Measurements from ENCODE around the gene IGSF3.
"Not testable (repeated sequence)": the region's sequence is repeated elsewhere in the genome, so short reads cannot be mapped to it uniquely, and the experiment has no call there.

The IGSF3 gene

DNA sequence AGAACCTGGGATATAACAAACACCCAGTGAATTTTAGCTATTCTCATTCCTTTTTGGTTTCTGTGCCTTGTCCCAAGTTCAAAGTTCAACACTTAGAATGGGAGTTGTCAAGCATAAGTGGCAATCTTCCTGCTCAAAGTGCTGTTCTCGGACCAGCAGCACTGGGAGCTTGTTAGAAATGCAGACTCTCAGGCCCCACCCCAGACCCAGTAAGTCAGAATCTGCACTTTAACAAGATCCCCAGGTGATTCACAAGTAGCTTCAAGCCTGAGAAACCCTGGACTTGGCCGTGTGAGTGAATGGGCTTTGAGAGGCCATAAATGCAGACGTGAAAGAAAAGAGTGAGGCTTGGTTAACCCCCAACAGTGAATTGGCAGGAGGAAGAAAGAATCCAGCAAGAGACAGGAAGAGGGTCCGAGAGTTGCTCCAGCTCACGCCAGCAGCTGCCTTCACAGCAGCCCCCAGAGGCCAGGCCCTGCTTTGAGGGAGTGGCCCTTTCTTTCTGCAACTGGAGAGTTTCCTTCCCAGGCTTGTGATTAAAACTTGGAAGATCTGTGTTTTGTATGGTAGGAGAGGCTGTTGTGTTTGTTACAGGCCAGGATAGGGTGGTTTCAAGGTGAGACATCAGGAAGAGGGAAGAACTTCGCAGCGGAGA lies 75.5 kb downstream of the IGSF3 start:
- not testable (repeated sequence) for H3K4me3 Mint-ChIP-seq; H3K36me3 Mint-ChIP-seq; ATAC-seq; DNase-seq (ENCODE audit: low spot score in 2 of 2); H3K9me3 Mint-ChIP-seq; H3K27ac Mint-ChIP-seq
- H3K4me1 Mint-ChIP-seq = peaks cover 23% of the 10 kb centered on the region

DNA sequence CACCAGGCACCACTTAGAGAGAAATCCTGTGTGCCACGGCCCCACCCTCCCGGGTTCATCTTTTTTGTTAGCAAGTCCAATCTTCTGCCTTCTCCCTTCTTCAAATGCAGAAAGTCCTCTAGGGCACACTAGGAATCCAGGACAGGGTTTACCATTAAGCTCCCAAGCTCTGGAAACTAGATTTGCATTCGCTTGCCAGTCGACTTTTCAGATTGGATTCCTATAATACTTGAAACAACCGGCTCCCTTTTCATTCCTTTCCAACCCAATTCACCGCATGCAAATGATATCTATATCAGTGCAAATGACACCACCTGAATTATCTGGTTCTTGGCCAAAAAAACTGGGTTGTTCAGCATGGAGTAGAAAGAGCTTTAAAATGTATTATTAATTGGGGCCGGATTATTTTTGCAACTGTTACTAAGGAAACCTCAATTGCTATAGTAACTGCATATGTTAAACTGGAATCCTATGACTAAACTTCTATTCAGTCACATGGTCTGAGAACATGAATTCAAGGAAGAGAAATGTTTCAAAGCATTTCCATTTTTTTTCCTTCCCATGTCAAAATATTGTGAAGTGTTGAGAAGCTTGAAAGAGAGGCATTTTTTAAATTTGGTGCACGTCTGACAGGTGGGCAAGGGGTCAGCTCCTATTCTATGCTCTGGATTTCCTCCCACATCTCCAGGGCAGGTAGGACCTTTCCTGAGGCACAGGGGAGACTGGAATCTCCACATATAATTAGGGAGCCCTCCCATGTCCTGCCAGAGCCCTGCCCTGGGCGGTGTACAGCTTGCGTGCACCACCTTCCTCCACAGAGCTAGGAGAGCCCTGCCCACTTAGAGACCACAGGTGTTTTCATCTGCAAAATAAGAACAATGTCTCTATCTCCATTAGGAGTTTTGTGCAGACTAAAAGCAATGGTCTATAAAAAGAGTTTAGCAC lies 76.3 kb downstream of the IGSF3 start:
- H3K36me3 Mint-ChIP-seq; H3K4me3 Mint-ChIP-seq; ATAC-seq; H3K9me3 Mint-ChIP-seq; DNase-seq (ENCODE audit: low spot score in 2 of 2); H3K27ac Mint-ChIP-seq: not testable (repeated sequence)
- peaks cover 21% of the 10 kb centered on the region for H3K4me1 Mint-ChIP-seq

DNA sequence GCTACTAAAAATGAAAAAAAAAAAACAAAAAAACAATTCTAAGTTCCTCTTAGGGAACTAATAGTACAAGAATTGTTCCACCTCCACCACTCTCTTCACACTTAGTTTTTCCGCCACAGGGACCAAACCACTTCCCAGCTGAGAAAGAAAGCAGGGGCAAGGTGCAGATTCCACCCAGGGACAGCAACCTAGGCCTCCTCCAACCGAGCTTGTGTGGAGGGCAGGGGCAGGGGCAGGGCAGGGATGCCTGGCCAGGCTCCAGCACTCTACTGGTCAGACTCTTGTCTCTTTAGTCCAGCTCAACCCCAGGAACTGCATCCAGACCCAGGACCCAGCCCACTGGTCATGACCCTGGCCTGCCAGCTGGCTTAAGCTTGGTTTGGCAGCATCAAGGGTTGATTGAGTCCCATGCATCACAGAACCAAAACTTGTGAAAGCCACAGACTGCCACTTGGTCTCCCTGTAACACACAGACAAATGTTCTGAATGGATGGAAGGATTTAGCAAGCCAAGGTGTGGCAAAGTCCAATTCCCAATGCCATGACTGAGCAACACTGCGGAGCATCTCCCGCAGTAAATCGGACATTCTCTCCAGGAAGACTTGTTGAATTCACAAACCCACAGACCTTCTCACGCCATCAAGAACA lies 77.1 kb downstream of the IGSF3 start:
- DNase-seq (ENCODE audit: low spot score in 2 of 2); ATAC-seq; H3K27ac Mint-ChIP-seq; H3K9me3 Mint-ChIP-seq; H3K36me3 Mint-ChIP-seq; H3K4me3 Mint-ChIP-seq: not testable (repeated sequence)
- H3K4me1 Mint-ChIP-seq = peaks cover 13% of the 10 kb centered on the region

DNA sequence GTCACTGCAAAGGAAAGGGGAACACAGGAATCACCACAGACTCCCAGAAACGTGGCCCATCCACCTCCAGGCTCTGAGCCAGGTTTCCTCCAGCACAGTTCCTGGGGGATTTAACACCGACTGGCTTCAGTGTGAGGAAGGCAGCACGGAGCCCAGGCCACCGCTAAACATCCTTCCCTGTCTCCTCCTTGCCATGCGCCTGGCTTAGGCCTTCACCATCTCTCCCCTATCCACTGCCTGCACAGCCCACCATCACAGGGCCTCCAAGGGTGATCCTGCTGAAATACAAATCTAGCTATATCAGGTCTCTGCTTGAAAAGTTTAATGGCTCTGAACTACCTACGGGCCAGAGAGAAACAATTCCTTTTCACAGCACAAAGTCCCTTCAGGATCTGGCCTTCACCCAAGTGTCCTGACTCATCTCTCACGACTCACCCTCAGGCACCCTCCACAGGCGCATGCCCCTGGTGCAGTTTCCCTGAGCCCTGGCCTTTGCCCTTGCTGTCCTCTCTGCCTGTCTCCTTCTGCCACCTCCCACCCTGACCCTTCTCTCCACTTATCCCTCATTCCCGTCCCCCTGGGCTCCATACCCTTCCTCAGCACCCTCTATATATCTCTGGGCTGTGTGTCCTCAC lies 78.3 kb downstream of the IGSF3 start:
- not testable (repeated sequence) for H3K9me3 Mint-ChIP-seq; H3K27ac Mint-ChIP-seq; DNase-seq (ENCODE audit: low spot score in 2 of 2); H3K4me3 Mint-ChIP-seq; H3K36me3 Mint-ChIP-seq
- peak; percentile 47 for ATAC-seq
- peaks cover 12% of the 10 kb centered on the region for H3K4me1 Mint-ChIP-seq

DNA sequence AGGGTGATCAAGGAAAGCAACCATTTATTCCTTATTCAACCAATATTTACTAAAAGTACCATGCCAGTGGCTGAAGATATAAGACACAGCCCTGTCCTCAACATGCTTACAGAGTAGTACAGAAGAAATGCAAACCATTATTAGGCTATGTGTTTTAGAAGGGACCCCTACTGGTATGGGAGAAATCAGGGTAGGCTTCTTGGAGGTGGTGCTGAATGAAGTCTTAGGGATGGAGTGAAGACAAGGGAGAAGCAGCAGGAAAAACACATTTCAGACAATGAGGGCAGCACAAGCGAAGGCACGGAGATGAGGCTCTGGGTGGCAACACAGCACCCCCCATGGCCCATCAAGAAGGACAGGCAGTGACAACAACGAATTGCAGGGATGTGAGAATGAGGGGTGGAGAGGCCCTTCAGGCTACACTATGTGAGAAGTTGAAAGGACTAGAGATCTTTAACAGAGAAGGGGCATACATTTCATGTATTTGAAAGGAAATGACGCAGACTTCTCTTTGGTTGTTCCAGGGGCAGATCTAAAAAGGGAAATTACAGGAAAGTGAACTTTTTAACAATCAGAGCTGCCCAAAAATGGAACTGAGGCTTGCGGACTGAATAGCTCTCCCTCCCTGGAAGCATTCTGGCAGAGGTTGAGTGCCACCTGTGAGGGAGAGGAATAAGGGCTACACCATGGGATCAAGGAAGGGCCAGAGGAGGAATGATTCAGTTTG lies 79.9 kb downstream of the IGSF3 start:
- Mint-ChIP-seq H3K4me1 (peaks cover 12% of the 10 kb centered on the region), H3K27ac (peak overlapping the region; percentile 4), H3K36me3 (no peaks in the 10 kb centered on the region), H3K9me3 (no peaks in the 10 kb centered on the region), H3K4me3 (no peak overlapping the region)
- ATAC-seq (no peak), DNase-seq (ENCODE audit: low spot score in 2 of 2) (no peak)

DNA sequence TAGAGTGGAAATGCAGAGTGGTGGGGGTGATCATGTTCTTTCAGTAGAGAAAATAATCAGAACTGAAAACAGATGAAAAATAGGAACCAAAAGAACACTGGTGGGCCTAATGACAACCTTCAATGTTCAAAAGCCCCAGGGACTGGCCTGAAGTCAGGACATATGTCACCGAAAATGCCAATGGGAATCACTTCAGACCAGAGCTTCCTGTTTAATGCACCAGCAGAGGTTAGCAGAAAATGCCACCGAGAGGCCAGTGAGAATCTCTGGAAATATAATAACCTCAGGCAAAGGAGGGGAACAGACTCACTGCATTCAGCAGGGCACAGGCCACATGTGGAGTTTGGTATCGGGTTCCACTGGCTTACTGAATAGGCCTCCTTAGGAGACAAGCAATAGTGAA lies 80.8 kb downstream of the IGSF3 start:
- peak overlapping the region; percentile 26 for H3K27ac Mint-ChIP-seq
- no peak overlapping the region for H3K4me3 Mint-ChIP-seq

DNA sequence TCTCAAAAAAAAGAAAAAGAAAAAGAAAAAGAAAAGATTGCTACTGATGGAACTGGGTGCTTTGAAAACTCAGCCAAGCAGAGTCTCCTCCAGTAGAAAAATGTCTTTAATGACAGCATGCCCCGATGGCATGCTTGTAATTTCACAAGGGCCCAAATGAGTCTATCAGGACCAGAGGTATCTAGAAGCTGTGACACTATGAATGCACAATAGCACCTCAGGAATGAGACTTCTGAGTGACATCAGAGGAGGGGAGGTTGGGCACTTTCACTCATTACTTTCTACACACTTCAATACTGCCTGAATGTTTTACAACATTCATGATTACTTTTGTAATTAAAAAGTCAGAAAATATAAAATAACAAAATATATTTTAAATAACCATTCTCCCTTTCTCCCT lies 81.6 kb downstream of the IGSF3 start:
- ATAC-seq (peak; percentile 83), DNase-seq (ENCODE audit: low spot score in 2 of 2) (no peak)
- H3K4me1 Mint-ChIP-seq = peaks cover 12% of the 10 kb centered on the region
- H3K36me3 Mint-ChIP-seq = no peaks in the 10 kb centered on the region
- H3K4me3 Mint-ChIP-seq = no peak overlapping the region
- no peak overlapping the region for H3K27ac Mint-ChIP-seq
- no peaks in the 10 kb centered on the region for H3K9me3 Mint-ChIP-seq

More for the DNA sequence above, 80.8 kb downstream of the IGSF3 start:
- DNase-seq (ENCODE audit: low spot score in 2 of 2) (no peak), ATAC-seq (no peak)
- Mint-ChIP-seq H3K36me3 (no peaks in the 10 kb centered on the region), H3K9me3 (no peaks in the 10 kb centered on the region), H3K4me1 (peaks cover 12% of the 10 kb centered on the region)

DNA sequence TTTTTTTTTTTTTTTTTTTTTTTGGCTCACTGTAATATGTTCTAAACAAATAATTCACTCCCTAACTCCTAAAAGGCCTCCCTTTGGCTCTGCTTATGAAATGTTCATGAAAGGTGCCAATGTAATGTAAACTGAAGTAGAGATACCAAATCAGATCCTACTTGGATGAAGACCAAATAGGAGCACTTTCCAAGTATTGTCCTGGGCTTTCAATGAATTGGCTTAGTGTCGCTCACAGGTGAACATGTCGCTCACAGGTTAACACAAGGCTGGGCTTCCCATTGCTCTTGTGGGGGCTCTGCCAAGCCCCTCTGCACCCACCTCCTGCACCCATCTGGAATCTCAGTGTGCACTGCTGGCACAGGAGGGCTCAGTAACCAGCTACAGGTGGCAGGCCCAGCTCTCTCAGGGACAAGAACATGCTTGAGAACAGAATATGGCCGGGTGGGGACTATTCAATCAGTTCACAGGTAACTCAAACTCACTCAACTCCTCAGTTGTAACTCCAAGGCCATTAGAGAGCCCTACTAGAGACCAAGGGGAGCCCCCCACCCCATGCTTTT lies 86.1 kb downstream of the IGSF3 start:
- no peaks in the 10 kb centered on the region for H3K9me3 Mint-ChIP-seq
- DNase-seq (ENCODE audit: low spot score in 2 of 2) = no peak
- H3K4me1 Mint-ChIP-seq = no peaks in the 10 kb centered on the region
- no peak overlapping the region for H3K4me3 Mint-ChIP-seq
- H3K36me3 Mint-ChIP-seq = no peaks in the 10 kb centered on the region
- no peak for ATAC-seq
- no peak overlapping the region for H3K27ac Mint-ChIP-seq

DNA sequence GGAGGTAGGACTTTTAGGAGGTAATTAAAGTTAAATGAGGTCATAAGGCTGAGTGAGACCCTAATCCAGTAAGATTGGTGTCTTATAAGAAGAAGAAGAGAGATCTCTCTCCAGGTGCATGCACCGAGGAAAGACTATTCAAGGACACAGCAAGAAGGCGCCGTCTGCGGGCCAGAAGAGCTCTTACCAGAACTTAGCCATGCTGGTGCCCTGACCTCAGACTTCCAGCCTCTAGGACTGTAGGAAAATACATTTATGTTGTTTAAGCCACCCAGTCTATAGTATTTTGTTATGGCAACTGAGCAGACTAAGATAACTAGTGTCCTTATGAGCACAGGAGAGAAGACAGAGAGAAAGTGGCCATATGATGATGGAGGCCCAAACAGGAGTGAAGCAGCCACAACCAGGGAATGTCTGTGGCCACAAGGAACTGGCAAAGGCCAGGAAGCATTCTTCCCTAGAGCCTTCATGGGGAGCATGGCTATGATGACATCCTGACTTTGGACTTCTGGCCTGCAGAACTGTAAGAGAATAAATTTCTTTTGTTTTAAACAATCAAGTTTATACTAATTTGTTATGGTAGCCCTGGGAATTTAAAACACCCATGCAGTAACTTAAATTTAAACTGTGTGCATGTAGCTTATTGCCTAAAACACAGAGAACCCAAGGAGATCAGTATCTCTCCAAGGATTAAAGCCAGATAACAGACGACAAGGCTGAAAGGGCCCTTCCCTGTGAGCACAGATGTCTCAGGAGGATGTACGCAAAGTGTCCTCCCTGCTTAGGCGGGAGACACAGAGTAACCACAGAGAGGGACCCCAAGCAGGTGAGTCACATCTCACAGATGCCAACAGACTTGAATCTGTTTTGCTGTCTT lies 86.8 kb downstream of the IGSF3 start:
- ATAC-seq (no peak), DNase-seq (ENCODE audit: low spot score in 2 of 2) (no peak)
- Mint-ChIP-seq H3K9me3 (no peaks in the 10 kb centered on the region), H3K27ac (no peak overlapping the region), H3K4me3 (no peak overlapping the region), H3K36me3 (peaks cover 3% of the 10 kb centered on the region), H3K4me1 (no peaks in the 10 kb centered on the region)

DNA sequence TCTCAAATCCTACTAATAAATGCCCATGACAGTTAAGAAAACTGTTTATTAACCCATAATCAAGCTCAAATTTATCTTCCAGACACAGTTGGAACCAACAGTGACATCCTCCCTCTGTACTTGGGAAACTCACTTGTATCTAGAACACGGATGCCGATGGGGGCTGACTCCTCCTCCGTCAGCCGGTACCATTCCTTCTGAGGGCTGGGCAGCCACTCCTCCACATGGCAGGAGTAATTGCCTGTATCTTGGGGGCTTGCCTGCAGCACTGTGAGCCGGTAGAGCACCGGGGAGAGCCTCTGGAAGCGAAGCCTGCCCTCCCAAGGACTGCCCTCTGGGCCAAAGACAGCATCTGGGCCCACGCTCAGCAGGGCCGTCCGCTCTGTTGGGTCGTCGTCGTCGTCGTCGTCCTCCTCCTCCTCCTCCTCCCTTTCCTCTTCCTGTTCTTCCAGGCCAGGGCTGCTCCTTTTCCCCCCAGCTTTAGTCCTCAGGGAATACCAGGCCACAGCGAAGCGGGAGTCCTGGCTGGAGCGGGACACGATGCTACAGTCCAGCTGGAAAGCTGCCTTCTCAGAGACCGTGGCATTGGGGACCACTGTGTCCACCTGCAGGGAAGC lies 88.2 kb downstream of the IGSF3 start:
- ATAC-seq = no peak
- H3K4me1 Mint-ChIP-seq = peaks cover 6% of the 10 kb centered on the region

DNA sequence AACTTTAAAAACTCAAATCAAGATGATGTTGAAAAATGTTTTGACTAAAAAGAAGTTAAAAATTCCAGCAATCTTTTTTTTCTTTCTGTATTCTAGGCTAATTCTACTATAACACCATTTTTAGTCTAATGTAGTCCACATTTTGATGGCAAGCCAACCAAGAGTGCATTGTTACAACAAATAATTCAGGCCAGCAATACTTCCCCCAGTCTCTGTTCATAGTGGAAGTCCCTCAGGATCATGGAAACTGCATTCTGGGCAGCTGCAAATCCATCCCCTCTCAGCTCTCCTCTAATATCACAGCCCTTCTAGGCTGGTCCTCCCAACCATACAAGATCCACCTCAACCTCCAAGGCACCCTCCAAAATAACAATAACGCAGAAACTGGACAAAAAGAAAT lies 89.0 kb downstream of the IGSF3 start:
- no peak overlapping the region for H3K27ac Mint-ChIP-seq
- peaks cover 5% of the 10 kb centered on the region for H3K36me3 Mint-ChIP-seq
- ATAC-seq (no peak), DNase-seq (ENCODE audit: low spot score in 2 of 2) (no peak)
- H3K9me3 Mint-ChIP-seq = no peaks in the 10 kb centered on the region
- H3K4me1 Mint-ChIP-seq = peaks cover 13% of the 10 kb centered on the region
- no peak overlapping the region for H3K4me3 Mint-ChIP-seq

More for the DNA sequence above, 88.2 kb downstream of the IGSF3 start:
- H3K9me3 Mint-ChIP-seq = no peaks in the 10 kb centered on the region
- no peak overlapping the region for H3K27ac Mint-ChIP-seq
- DNase-seq (ENCODE audit: low spot score in 2 of 2) = no peak
- H3K4me3 Mint-ChIP-seq = no peak overlapping the region
- peaks cover 5% of the 10 kb centered on the region for H3K36me3 Mint-ChIP-seq

DNA sequence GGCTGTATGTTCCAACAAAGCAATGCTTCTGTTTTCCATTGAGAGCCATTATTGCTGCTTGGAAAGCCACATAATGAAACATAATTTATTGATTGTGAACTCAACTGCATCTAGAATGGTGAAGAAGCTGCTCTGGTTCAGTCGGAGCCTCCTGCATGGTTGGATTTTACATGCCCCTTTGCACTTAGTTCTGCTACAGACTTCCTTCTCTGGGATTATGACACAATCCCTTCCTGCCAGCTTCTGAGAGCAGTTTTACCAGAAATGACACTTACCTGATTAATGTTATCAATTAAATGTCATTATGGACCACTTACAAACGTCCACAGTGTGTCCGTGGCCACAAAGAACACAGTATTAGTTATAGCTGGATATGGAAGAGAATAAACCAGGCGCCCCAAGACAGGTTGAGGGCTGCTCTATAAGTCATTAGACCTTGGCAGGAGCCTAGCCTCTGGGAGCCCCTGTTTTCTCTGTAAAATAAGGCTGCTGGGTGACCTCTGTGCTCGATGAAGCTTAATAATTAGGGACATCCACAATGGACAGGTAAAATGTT lies 89.7 kb downstream of the IGSF3 start:
- Mint-ChIP-seq H3K27ac (no peak overlapping the region), H3K4me1 (peaks cover 13% of the 10 kb centered on the region), H3K4me3 (no peak overlapping the region), H3K9me3 (no peaks in the 10 kb centered on the region), H3K36me3 (peaks cover 5% of the 10 kb centered on the region)
- DNase-seq (ENCODE audit: low spot score in 2 of 2) (no peak), ATAC-seq (no peak)

Data from stimulated activated effector memory CD8-positive, alpha-beta T cell treated with anti-CD3 and anti-CD28 coated beads, Interleukin-12 subunit alpha, Interleukin-12 subunit beta, amount 100 ng/mL, for 72 hours (primary cell).